GM12878 (cell line): Measurements from ENCODE around the gene EPN1. TPM values are rescaled to one million over a fixed set of nuclear protein-coding genes. Genes with fewer than 3 reads are reported as not detected.
A peak's percentile ranks its signal among the peaks of the same experiment; 100 is the strongest.

Experiments used
- ATAC-seq: fragments of 200-7000 bp; cut with Tn5 transposase; 3 replicates; pipeline ENCODE4 v1.9.1; 2020; ENCODE audit warnings: mild to moderate bottlenecking, moderate library complexity
- BruUV-seq: library from RNA; stranded (reverse); fragments of 400-500 nt; replicated peaks from 2 replicates; lab custom pipeline; 2021; lab: Mats Ljungman, UMichigan
- CTCF ChIA-PET: fragments of 300-600 bp; sonication (Branson Sonifier 250); formaldehyde crosslinking; extraction: SDS; loops from one replicate; lab custom pipeline; 2021; ENCODE audit warnings: inconsistent platforms; lab: Yijun Ruan, JAX
- POLR2A ChIA-PET: fragments of 350-600 bp; formaldehyde crosslinking; extraction: SDS; loops from one replicate; lab custom pipeline; 2021; ENCODE audit warnings: inconsistent platforms; lab: Charles Lee
- RAD21 ChIA-PET: fragments of 300-600 bp; sonication (Branson Sonifier 250); formaldehyde crosslinking; loops from one replicate; lab custom pipeline; 2023; ENCODE audit warnings: antibody characterized with exemption; ENCODE audit not compliant: unreplicated experiment; lab: Charles Lee
- SMC1A ChIA-PET: fragments of 300-600 bp; sonication (Branson Sonifier 250); formaldehyde crosslinking; loops from one replicate; lab custom pipeline; 2023; ENCODE audit not compliant: unreplicated experiment, uncharacterized antibody; lab: Charles Lee
- DNase-seq: peaks from one replicate; pipeline ENCODE4 v3.0.0-alpha.2; 2011; ENCODE audit warnings: low read depth, low spot score
- FAIRE-seq: peaks from 3 replicates; lab custom pipeline; 2011; peaks lifted over from hg19 to GRCh38; lab: Jason Lieb, UNC
- H2AFZ ChIP-seq: 2 replicates; pipeline ENCODE4 v1.6.0; 2011; ENCODE audit warnings: low read depth, low read length, control low read depth; ENCODE audit not compliant: control insufficient read depth
- H3K27ac ChIP-seq: 2 replicates; pipeline ENCODE4 v1.5.1; 2011; ENCODE audit warnings: control low read depth; ENCODE audit not compliant: control insufficient read depth, insufficient read depth
- H3K27me3 ChIP-seq, 2 experiments: replicated peaks in 1 of 2; 2 replicates each; pipeline versions ENCODE4 v1.6.0 to v1.6.1; 2011; ENCODE audit warnings: low read length in 1 of 2; ENCODE audit not compliant: control insufficient read depth in 2 of 2, insufficient read depth in 2 of 2
- H3K36me3 ChIP-seq, 2 experiments: 2 replicates each; pipeline ENCODE4 v1.5.1; 2011; ENCODE audit warnings: low read length in 1 of 2; ENCODE audit not compliant: control insufficient read depth in 2 of 2, insufficient read depth in 2 of 2
- H3K4me1 ChIP-seq: 2 replicates; pipeline ENCODE4 v1.6.1; 2011; ENCODE audit warnings: mild to moderate bottlenecking, low read length, moderate library complexity, mixed read lengths; ENCODE audit not compliant: control insufficient read depth, insufficient read depth
- H3K4me2 ChIP-seq: 2 replicates; pipeline ENCODE4 v1.6.0; 2011; ENCODE audit warnings: control low read depth; ENCODE audit not compliant: control insufficient read depth, insufficient read depth
- H3K4me3 ChIP-seq: fragments of 200-600 bp; sonication (generic); 2 replicates; pipeline ENCODE4 v1.5.1; 2016
- H3K79me2 ChIP-seq: 2 replicates; pipeline ENCODE4 v1.6.0; 2011; ENCODE audit warnings: low read length; ENCODE audit not compliant: control insufficient read depth, insufficient read depth
- H3K9ac ChIP-seq: 2 replicates; pipeline ENCODE4 v1.8.0; 2011; ENCODE audit warnings: low read length, control low read depth, mixed read lengths; ENCODE audit not compliant: control insufficient read depth, insufficient read depth
- H3K9me3 ChIP-seq: replicated peaks from 3 replicates; pipeline ENCODE4 v1.5.1; 2011; ENCODE audit warnings: mild to moderate bottlenecking, low read length; ENCODE audit not compliant: control insufficient read depth, insufficient read depth
- H4K20me1 ChIP-seq: 2 replicates; pipeline ENCODE4 v1.6.0; 2011; ENCODE audit not compliant: control insufficient read depth, insufficient read depth
- HDAC2 ChIP-seq: fragments of 200-600 bp; sonication (generic); IDR thresholded peaks from 2 replicates; pipeline ENCODE4 v1.6.1; 2017
- POLR2A ChIP-seq: IDR thresholded peaks from 2 replicates; pipeline ENCODE4 v1.6.1; 2011; ENCODE audit warnings: low read depth, mild to moderate bottlenecking, low read length
- TBL1XR1 ChIP-seq: IDR thresholded peaks from 2 replicates; pipeline ENCODE4 v1.6.1; 2012; ENCODE audit warnings: low read depth, low read length, improper control_type of control experiment
- WGBS: methylation state at CpG from one replicate; pipeline ENCODE4 v1.1.6; 2016; ENCODE audit warnings: low lambda C conversion rate; ENCODE audit not compliant: insufficient replicate concordance, insufficient coverage; ENCODE audit errors: missing lambda C conversion rate; 5-methylcytosine and 5-hydroxymethylcytosine counted together
- in situ Hi-C: fragments of 300-500 bp; cut with MboI; formaldehyde crosslinking; loops from 9 replicates; pipeline ENCODE4 v1.14.3; 2018; ENCODE audit warnings: mixed read lengths
- intact Hi-C: fragments of 100-400 bp; cut with micrococcal nuclease; formaldehyde crosslinking; loops from one replicate; pipeline ENCODE4 v1.14.2; 2022; ENCODE audit not compliant: unreplicated experiment
- polyA plus RNA-seq, 11 experiments: library from polyadenylated mRNA; depleted of rRNA in 4 of 11; unstranded in 6 of 11; stranded (reverse) in 5 of 11; fragments of >200 nt; fragmentation: Nextera tagmentation in 4 of 11; fragmentation: Illumina TruSeq in 1 of 11; extraction: Ambion mirVana in 4 of 11; extraction: Trizol in 1 of 11; gene quantifications; 1 replicate in 1 of 11; 2 replicates in 10 of 11; pipeline versions ENCODE4 v1.2.1 to v1.2.3, GENCODE V29; 2011 to 2016; ENCODE audit warnings: inconsistent platforms in 2 of 11, missing spikeins in 2 of 11, low read depth in 1 of 11
- total RNA-seq, 4 experiments: library from RNA; depleted of rRNA in 3 of 4; stranded (reverse); fragments of >200 nt in 3 of 4; fragmentation: Illumina TruSeq in 1 of 4; extraction: Trizol in 1 of 4; gene quantifications; 2 replicates each; pipeline versions ENCODE4 v1.2.1 to v1.2.3, GENCODE V29; 2013 to 2021
- TF ChIP-seq, protein P1 (sequence below): IDR thresholded peaks from 2 replicates; pipeline ENCODE4 v1.6.1; 2011; ENCODE audit warnings: low read depth, low read length, improper control_type of control experiment, borderline replicate concordance

Gene EPN1
- total and polyA plus RNA-seq, 10 of the 15 experiments (the other 5 are each of a cell fraction or from before 2014, with no cell fraction given), result 0.11 to 88.5 (median 10.6) TPM

GRCh38 chr19:55691561-55692481, 16.8 kb downstream of the EPN1 start:
- H2AFZ ChIP-seq, result no peak overlapping the region
- ChIA-PET SMC1A (no interaction called here), POLR2A (no interaction called here), CTCF (no interaction called here), RAD21 (no interaction called here)
- intact Hi-C loops (no loop called here), in situ Hi-C loops (no loop called here)
- H4K20me1 ChIP-seq, result peaks cover 3% of the 10 kb centered on the region; the same call in 1 of the 2 replicates
- ATAC-seq (no peak), FAIRE-seq (no peak), DNase-seq (no peak)
- H3K79me2 ChIP-seq, result no peaks in the 10 kb centered on the region; the same call in 1 of the 2 replicates
- WGBS, result 97% methylated on average over 23 of the region's 31 CpGs
- H3K27me3 ChIP-seq, result no peaks in the 10 kb centered on the region
- no peak for TF ChIP-seq TBL1XR1
- TF ChIP-seq, protein P1, sequence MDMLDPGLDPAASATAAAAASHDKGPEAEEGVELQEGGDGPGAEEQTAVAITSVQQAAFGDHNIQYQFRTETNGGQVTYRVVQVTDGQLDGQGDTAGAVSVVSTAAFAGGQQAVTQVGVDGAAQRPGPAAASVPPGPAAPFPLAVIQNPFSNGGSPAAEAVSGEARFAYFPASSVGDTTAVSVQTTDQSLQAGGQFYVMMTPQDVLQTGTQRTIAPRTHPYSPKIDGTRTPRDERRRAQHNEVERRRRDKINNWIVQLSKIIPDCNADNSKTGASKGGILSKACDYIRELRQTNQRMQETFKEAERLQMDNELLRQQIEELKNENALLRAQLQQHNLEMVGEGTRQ, result no peak
- TF ChIP-seq POLR2A, result 0 out of 2 replicates have a peak, but pooled peaks have one; percentile 41
- no peak overlapping the region for H3K4me3 ChIP-seq
- no peak overlapping the region for H3K9ac ChIP-seq
- no peak overlapping the region for H3K4me2 ChIP-seq
- BruUV-seq, result no TSS peak
- no peaks in the 10 kb centered on the region for H3K9me3 ChIP-seq
- H3K4me1 ChIP-seq, result no peaks in the 10 kb centered on the region
- peaks cover 9 to 46% of the 10 kb centered on the region in 2 experiments; a peak in 3 of 4 replicates for H3K36me3 ChIP-seq
- H3K27ac ChIP-seq, result no peak overlapping the region

DNA sequence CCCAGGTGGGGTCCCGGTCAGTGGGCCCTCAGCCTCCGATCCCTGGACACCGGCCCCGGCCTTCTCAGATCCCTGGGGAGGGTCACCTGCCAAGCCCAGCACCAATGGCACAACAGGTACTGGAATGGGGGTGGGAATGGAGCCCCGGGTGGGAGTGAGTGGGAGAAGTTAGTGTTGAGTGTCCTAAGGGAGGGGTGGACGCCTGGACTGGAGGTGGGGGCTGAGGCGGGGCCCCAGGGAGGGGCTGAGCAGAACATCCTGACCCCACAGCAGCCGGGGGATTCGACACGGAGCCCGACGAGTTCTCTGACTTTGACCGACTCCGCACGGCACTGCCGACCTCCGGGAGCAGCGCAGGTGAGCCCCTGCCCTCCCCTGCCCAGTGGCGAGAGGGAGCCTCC, 17.7 kb downstream of the EPN1 start:
- no peaks in the 10 kb centered on the region; the same call in 1 of the 2 replicates for H3K79me2 ChIP-seq
- H3K9me3 ChIP-seq, result no peaks in the 10 kb centered on the region
- H3K27ac ChIP-seq, result no peak overlapping the region
- in situ Hi-C loops, result no loop called here
- peaks cover 3% of the 10 kb centered on the region; the same call in 1 of the 2 replicates for H4K20me1 ChIP-seq
- no peak overlapping the region for H2AFZ ChIP-seq
- DNase-seq (no peak), ATAC-seq (no peak), FAIRE-seq (no peak)
- ChIA-PET POLR2A (no interaction called here), RAD21 (no interaction called here), SMC1A (no interaction called here), CTCF (no interaction called here)
- no peak overlapping the region for H3K4me2 ChIP-seq
- H3K27me3 ChIP-seq, result no peaks in the 10 kb centered on the region
- no peak for TF ChIP-seq HDAC2
- H3K9ac ChIP-seq, result no peak overlapping the region
- 92% methylated on average over 14 of the region's 19 CpGs for WGBS
- intact Hi-C loops, result no loop called here
- peaks cover 9 to 43% of the 10 kb centered on the region in 2 experiments; a peak in 3 of 4 replicates for H3K36me3 ChIP-seq
- no peak overlapping the region for H3K4me3 ChIP-seq
- H3K4me1 ChIP-seq, result no peaks in the 10 kb centered on the region
- no TSS peak for BruUV-seq
